Esophagus squamous epithelium (tissue), 4 donors: ENCODE measurements around the gene APOL1.

Experiments
- CTCF ChIP-seq, 6 experiments: fragments of 450-650 bp in 4 of 6; fragments of 200-600 bp in 2 of 6; sonication (generic) in 2 of 6; IDR thresholded peaks; one replicate each; pipeline ENCODE4 v1.5.1; 2016 to 2019; ENCODE audit warnings: antibody characterized with exemption in 6 of 6, mild to moderate bottlenecking in 4 of 6, moderate library complexity in 4 of 6
- POLR2A ChIP-seq, 4 donors: fragments of 450-650 bp; IDR thresholded peaks; one replicate each; pipeline ENCODE4 v1.6.1; 2017; ENCODE audit warnings: antibody characterized with exemption in 4 of 4, mild to moderate bottlenecking in 4 of 4, moderate library complexity in 3 of 4

DNA sequence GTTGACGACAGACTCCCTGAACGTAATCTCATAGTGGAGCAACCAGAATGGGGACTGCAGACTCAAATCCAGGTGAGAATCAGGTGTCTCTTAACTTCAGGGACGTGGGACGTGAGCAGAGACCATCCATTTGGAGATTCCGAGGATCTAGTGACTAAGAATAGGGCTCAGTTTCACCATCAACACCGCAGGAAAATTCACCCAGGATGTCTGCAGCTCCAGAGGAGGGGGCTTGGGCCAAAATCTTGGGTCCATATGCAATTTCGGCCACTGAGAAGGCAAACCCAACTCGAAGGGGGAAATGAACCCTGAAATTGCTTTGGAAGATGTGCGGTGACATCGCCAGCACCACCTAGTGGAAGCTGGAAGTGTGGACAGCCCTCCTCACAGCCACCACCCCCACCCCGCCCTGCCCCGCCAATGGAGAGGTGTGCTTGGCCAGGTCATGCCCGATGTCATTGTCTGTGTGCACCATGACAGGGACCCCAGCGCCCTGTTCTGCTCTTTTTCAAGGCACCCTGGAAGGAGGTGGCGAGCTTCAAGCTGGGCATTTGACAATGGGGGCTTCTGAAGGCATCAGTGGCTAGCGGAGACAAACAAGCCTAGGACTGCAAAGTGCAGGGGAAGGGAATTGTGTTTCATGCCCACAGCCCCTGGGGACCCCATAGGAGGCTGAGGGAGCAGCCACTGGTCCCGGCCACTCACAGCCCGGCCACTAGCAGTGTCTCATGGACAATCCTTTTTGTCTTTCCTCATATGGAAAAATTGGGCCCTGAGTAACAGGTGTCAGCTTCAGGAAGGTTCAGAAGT lies 24.8 kb downstream of the APOL1 start:
- peak; percentile 58 to 84 (median 78) for TF ChIP-seq CTCF (IDR thresholded peaks at IDR 0.05)
- no peak for TF ChIP-seq POLR2A (IDR thresholded peaks at IDR 0.05)
